ENCODE measurements around the gene TSC1. TPM values are rescaled to one million over a fixed set of nuclear protein-coding genes. Genes with fewer than 3 reads are reported as not detected.

Gene TSC1
- total RNA-seq, 1 donor from 2014 or later, result 64.9 TPM

DNA sequence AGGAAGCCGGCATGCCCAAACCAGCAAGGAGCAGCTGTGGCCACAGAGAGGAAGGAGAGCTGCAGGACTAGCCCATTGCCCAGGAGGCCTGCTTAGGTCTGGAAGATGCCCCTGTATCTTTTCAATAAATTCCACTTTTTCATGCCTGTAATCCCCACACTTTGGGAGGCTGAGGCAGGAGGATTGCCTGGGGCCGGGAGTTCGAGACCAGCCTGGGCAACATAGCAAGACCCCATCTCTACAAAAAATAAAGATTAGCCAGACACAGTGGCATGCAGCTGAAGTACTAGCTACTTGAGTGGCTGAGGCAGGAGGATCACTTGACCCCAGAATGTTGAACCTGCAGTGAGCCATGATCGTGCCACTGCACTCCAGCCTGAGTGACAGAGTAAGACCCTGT, 5.3 kb upstream of the TSC1 start:
- Histone ChIP-seq H4K20me1 (ENCODE audit: low read depth) (no peaks in the 10 kb centered on the region), H3K27me3 (no peaks in the 10 kb centered on the region), H3K4me2 (no peak overlapping the region), H3K9ac (no peak overlapping the region), H3K4me1 (no peaks in the 10 kb centered on the region), H3K4me3 (no peak overlapping the region), H3K36me3 (no peaks in the 10 kb centered on the region), H3K27ac (no peak overlapping the region), H3K9me3 (ENCODE audit: low read depth) (no peaks in the 10 kb centered on the region), H3F3A (ENCODE audit: low read depth) (peaks cover 4% of the 10 kb centered on the region), H2AFZ (replicated peaks) (no peak overlapping the region), H3K79me2 (ENCODE audit: low read depth) (no peaks in the 10 kb centered on the region)
- TF ChIP-seq, protein P1, sequence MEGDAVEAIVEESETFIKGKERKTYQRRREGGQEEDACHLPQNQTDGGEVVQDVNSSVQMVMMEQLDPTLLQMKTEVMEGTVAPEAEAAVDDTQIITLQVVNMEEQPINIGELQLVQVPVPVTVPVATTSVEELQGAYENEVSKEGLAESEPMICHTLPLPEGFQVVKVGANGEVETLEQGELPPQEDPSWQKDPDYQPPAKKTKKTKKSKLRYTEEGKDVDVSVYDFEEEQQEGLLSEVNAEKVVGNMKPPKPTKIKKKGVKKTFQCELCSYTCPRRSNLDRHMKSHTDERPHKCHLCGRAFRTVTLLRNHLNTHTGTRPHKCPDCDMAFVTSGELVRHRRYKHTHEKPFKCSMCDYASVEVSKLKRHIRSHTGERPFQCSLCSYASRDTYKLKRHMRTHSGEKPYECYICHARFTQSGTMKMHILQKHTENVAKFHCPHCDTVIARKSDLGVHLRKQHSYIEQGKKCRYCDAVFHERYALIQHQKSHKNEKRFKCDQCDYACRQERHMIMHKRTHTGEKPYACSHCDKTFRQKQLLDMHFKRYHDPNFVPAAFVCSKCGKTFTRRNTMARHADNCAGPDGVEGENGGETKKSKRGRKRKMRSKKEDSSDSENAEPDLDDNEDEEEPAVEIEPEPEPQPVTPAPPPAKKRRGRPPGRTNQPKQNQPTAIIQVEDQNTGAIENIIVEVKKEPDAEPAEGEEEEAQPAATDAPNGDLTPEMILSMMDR (IDR thresholded peaks at IDR 0.05), result no peak
- no peak for TF ChIP-seq EZH2 (IDR thresholded peaks at IDR 0.05)
- TF ChIP-seq EZH2phosphoT487 (IDR thresholded peaks at IDR 0.05), result no peak
- Mint-ChIP-seq H3K36me3 (no peaks in the 10 kb centered on the region), H3K4me3 (no peak overlapping the region), H3K27me3 (ENCODE audit: insufficient read depth, low read depth) (peaks cover 10% of the 10 kb centered on the region), H3K27ac (no peak overlapping the region), H3K9me3 (no peaks in the 10 kb centered on the region), H3K4me1 (peaks cover 13% of the 10 kb centered on the region)
- DNase-seq (ENCODE audit: low spot score), result no peak

DNA sequence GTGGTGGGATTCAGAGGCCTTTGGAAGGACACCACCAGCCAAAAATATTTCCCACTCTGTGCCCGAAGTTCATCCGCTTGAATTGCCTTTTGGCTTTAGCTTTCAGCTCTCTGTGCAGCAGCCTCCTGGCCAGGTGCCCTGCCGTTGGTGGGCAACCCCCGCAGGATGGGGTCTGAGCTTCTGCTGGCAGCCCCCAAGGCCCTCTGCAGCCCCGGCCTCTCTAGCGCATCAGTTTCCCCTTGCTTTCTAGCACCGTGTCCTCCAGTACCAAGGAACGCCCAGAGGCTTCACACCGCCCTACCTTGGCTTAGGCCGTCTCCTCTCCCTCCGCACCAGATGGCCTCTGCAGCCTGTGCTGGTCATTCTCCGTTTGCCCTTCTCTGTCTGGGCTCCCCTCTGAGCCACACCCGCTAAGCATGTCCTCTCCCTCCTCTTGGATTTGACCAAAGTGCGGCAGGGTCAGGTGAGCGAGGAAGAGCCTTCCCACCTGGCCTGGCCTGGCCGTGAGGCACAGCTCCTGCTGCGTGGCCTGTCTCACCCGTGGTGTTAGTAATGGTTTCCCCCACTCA, 4.2 kb upstream of the TSC1 start:
- Mint-ChIP-seq H3K27ac (no peak overlapping the region), H3K27me3 (ENCODE audit: insufficient read depth, low read depth) (peaks cover 10% of the 10 kb centered on the region), H3K9me3 (no peaks in the 10 kb centered on the region), H3K36me3 (no peaks in the 10 kb centered on the region), H3K4me1 (peaks cover 19% of the 10 kb centered on the region), H3K4me3 (peak overlapping the region; percentile 37)
- H3K27me3 ChIP-seq, result no peaks in the 10 kb centered on the region
- no peak overlapping the region for H3K9ac ChIP-seq
- peaks cover 8% of the 10 kb centered on the region for H3K79me2 ChIP-seq (ENCODE audit: low read depth)
- H3K9me3 ChIP-seq (ENCODE audit: low read depth), result no peaks in the 10 kb centered on the region
- H3K27ac ChIP-seq, result no peak overlapping the region
- H2AFZ ChIP-seq (replicated peaks), result no peak overlapping the region
- no peaks in the 10 kb centered on the region for H3K36me3 ChIP-seq
- no peak for DNase-seq (ENCODE audit: low spot score)
- H3F3A ChIP-seq (ENCODE audit: low read depth), result peaks cover 4% of the 10 kb centered on the region
- H3K4me1 ChIP-seq, result peaks cover 1% of the 10 kb centered on the region
- peaks cover 1% of the 10 kb centered on the region for H4K20me1 ChIP-seq (ENCODE audit: low read depth)
- TF ChIP-seq, protein P1 (IDR thresholded peaks at IDR 0.05), result no peak
- no peak for TF ChIP-seq EZH2phosphoT487 (IDR thresholded peaks at IDR 0.05)
- no peak for TF ChIP-seq EZH2 (IDR thresholded peaks at IDR 0.05)
- H3K4me3 ChIP-seq, result no peak overlapping the region
- no peak overlapping the region for H3K4me2 ChIP-seq

DNA sequence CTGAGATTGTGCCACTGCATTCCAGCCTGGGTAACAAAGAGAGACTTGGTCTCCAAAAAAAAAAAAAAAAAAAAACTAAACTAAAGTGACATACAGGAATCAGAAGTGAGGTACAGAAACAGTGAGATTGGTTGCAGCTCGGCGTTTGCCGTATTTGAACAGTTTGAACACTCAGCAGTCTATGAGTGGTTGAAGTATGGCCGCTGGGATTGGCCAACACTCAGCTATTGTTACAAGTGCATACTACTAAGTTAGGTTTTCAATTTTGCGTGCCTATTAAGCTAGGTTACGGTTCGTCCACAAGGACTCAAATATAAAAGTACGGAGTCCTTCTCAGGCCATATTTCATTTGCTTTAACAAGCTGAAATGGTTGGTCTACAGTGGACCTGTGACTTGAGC, 3.3 kb upstream of the TSC1 start:
- H4K20me1 ChIP-seq (ENCODE audit: low read depth), result peaks cover 8% of the 10 kb centered on the region
- no peak overlapping the region for H2AFZ ChIP-seq (replicated peaks)
- H3K9ac ChIP-seq, result no peak overlapping the region
- no peaks in the 10 kb centered on the region for H3K36me3 Mint-ChIP-seq
- H3K27ac Mint-ChIP-seq, result no peak overlapping the region
- H3K9me3 ChIP-seq (ENCODE audit: low read depth), result no peaks in the 10 kb centered on the region
- peaks cover 10% of the 10 kb centered on the region for H3K27me3 Mint-ChIP-seq (ENCODE audit: insufficient read depth, low read depth)
- TF ChIP-seq EZH2phosphoT487 (IDR thresholded peaks at IDR 0.05), result no peak
- peaks cover 16% of the 10 kb centered on the region for H3K79me2 ChIP-seq (ENCODE audit: low read depth)
- H3F3A ChIP-seq (ENCODE audit: low read depth), result peaks cover 4% of the 10 kb centered on the region
- no peaks in the 10 kb centered on the region for H3K36me3 ChIP-seq
- no peak overlapping the region for H3K27ac ChIP-seq
- H3K4me3 ChIP-seq, result no peak overlapping the region
- no peak overlapping the region for H3K4me2 ChIP-seq
- peaks cover 9% of the 10 kb centered on the region for H3K4me1 ChIP-seq
- H3K4me3 Mint-ChIP-seq, result no peak overlapping the region
- no peak for DNase-seq (ENCODE audit: low spot score)
- peaks cover 27% of the 10 kb centered on the region for H3K4me1 Mint-ChIP-seq
- no peaks in the 10 kb centered on the region for H3K9me3 Mint-ChIP-seq
- H3K27me3 ChIP-seq, result no peaks in the 10 kb centered on the region

DNA sequence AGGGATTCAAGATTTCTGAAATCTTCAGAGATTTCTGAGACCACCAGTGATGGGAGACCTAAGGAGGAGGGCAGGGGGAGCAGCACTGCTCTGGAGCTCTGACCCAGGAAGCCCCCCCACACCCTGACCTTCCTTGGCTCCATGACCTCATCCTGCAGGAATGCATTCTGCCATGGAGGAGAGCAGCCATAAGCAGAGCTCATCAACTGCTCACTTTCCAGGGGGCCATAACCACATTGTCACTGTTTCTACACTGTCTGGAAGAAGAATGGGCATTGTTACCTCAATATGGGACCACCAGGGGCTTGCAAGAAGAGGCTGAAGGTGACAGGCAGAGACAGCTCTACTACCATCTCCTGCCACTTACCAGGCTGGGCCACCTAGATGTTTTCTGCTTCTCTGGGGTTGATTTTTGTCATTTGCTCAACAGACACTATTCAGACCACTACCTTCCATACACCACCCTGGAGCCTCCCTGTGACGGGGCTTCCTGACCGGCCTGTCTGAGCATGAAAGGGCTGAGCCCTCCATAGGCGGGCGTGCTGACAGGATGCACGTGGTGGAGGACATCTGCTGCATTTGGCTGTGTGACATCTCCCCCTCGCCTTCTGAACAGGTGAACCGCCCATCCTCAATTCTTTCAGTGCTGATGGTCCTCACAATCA, 2.3 kb upstream of the TSC1 start:
- Histone ChIP-seq H3K4me3 (no peak overlapping the region), H3K36me3 (no peaks in the 10 kb centered on the region), H3K4me1 (peaks cover 10% of the 10 kb centered on the region), H3K27me3 (no peaks in the 10 kb centered on the region), H3K9ac (no peak overlapping the region), H4K20me1 (ENCODE audit: low read depth) (peaks cover 15% of the 10 kb centered on the region), H3K79me2 (ENCODE audit: low read depth) (peaks cover 26% of the 10 kb centered on the region), H3F3A (ENCODE audit: low read depth) (peaks cover 4% of the 10 kb centered on the region), H3K4me2 (no peak overlapping the region), H2AFZ (replicated peaks) (no peak overlapping the region), H3K27ac (no peak overlapping the region), H3K9me3 (ENCODE audit: low read depth) (no peaks in the 10 kb centered on the region)
- Mint-ChIP-seq H3K4me3 (no peak overlapping the region), H3K9me3 (no peaks in the 10 kb centered on the region), H3K4me1 (peaks cover 32% of the 10 kb centered on the region), H3K27me3 (ENCODE audit: insufficient read depth, low read depth) (peaks cover 10% of the 10 kb centered on the region), H3K27ac (peak overlapping the region; percentile 50), H3K36me3 (no peaks in the 10 kb centered on the region)
- TF ChIP-seq, protein P1 (IDR thresholded peaks at IDR 0.05), result no peak
- TF ChIP-seq EZH2phosphoT487 (IDR thresholded peaks at IDR 0.05) (no peak), EZH2 (IDR thresholded peaks at IDR 0.05) (no peak)
- DNase-seq (ENCODE audit: low spot score), result peak; percentile 35

All from neural progenitor cell (in vitro differentiated cells).